Neural crest cell (in vitro differentiated cells): ENCODE measurements around the gene AP3B2. TPM values are rescaled to one million over a fixed set of nuclear protein-coding genes. Genes with fewer than 3 reads are reported as not detected.
A peak's percentile ranks its signal among the peaks of the same experiment; 100 is the strongest.
"Not testable (repeated sequence)": the region's sequence is repeated elsewhere in the genome, so short reads cannot be mapped to it uniquely, and the experiment has no call there.

ENCODE experiments used
- DNase-seq: peaks from one replicate; pipeline ENCODE4 v3.0.0; 2021; ENCODE audit warnings: low read depth, mixed read lengths, low spot score
- H3K27ac Mint-ChIP-seq: one replicate; pipeline ENCODE4 v1.8.0; 2021; ENCODE audit warnings: mild to moderate bottlenecking, mixed read lengths; ENCODE audit not compliant: unreplicated experiment
- H3K27me3 Mint-ChIP-seq: 2 replicates; pipeline ENCODE4 v1.8.0; 2021; ENCODE audit warnings: low read depth, mild to moderate bottlenecking, mixed read lengths
- H3K36me3 Mint-ChIP-seq: 2 replicates; pipeline ENCODE4 v1.8.0; 2021; ENCODE audit warnings: low read depth, mild to moderate bottlenecking, mixed read lengths
- H3K4me1 Mint-ChIP-seq: 2 replicates; pipeline ENCODE4 v1.8.0; 2021; ENCODE audit warnings: mixed read lengths
- H3K4me3 Mint-ChIP-seq: one replicate; pipeline ENCODE4 v1.8.0; 2021; ENCODE audit warnings: mild to moderate bottlenecking, mixed read lengths
- H3K9me3 Mint-ChIP-seq: 2 replicates; pipeline ENCODE4 v1.8.0; 2021; ENCODE audit warnings: mixed read lengths
- total RNA-seq: library from RNA; stranded (reverse); gene quantifications from 2 replicates; pipeline ENCODE4 v1.2.1, GENCODE V29; 2021
- TF ChIP-seq, protein P1 (sequence below): fragments of 200-600 bp; sonication (generic); conservative IDR thresholded peaks from 2 replicates; pipeline ENCODE4 v1.5.0; 2021; ENCODE audit warnings: antibody characterized with exemption, mild to moderate bottlenecking

The AP3B2 gene
- total RNA-seq, 1 donor from 2014 or later = 20.0 TPM

- peaks cover 6% of the 10 kb centered on the region for H3K4me1 Mint-ChIP-seq
- no peak for DNase-seq
- TF ChIP-seq, protein P1, sequence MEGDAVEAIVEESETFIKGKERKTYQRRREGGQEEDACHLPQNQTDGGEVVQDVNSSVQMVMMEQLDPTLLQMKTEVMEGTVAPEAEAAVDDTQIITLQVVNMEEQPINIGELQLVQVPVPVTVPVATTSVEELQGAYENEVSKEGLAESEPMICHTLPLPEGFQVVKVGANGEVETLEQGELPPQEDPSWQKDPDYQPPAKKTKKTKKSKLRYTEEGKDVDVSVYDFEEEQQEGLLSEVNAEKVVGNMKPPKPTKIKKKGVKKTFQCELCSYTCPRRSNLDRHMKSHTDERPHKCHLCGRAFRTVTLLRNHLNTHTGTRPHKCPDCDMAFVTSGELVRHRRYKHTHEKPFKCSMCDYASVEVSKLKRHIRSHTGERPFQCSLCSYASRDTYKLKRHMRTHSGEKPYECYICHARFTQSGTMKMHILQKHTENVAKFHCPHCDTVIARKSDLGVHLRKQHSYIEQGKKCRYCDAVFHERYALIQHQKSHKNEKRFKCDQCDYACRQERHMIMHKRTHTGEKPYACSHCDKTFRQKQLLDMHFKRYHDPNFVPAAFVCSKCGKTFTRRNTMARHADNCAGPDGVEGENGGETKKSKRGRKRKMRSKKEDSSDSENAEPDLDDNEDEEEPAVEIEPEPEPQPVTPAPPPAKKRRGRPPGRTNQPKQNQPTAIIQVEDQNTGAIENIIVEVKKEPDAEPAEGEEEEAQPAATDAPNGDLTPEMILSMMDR = no peak
- no peaks in the 10 kb centered on the region for H3K9me3 Mint-ChIP-seq
- peak overlapping the region; percentile 67 for H3K4me3 Mint-ChIP-seq
- H3K27ac Mint-ChIP-seq = no peak overlapping the region
- no peaks in the 10 kb centered on the region for H3K36me3 Mint-ChIP-seq
- H3K27me3 Mint-ChIP-seq = peaks cover 17% of the 10 kb centered on the region
These were observed 2.4 kb upstream of the AP3B2 start for GRCh38 chr15:82712036-82712435.

- peaks cover 14% of the 10 kb centered on the region for H3K27me3 Mint-ChIP-seq
- no peak overlapping the region for H3K27ac Mint-ChIP-seq
- peaks cover 6% of the 10 kb centered on the region for H3K4me1 Mint-ChIP-seq
These were observed 1.3 kb upstream of the AP3B2 start for GRCh38 chr15:82710926-82711490.

GRCh38 chr15:82710208-82710555 is 507 bp upstream of the AP3B2 start:
- Mint-ChIP-seq H3K4me3 (peak overlapping the region; percentile 88), H3K27ac (no peak overlapping the region), H3K27me3 (peaks cover 10% of the 10 kb centered on the region), H3K9me3 (no peaks in the 10 kb centered on the region), H3K4me1 (peaks cover 6% of the 10 kb centered on the region), H3K36me3 (no peaks in the 10 kb centered on the region)
- TF ChIP-seq, protein P1 = no peak
- DNase-seq = no peak

More at GRCh38 chr15:82710926-82711490, 1.3 kb upstream of the AP3B2 start:
- DNase-seq = no peak
- peak overlapping the region; percentile 88 for H3K4me3 Mint-ChIP-seq
- no peaks in the 10 kb centered on the region for H3K9me3 Mint-ChIP-seq
- no peaks in the 10 kb centered on the region for H3K36me3 Mint-ChIP-seq
- TF ChIP-seq, protein P1 = no peak

- H3K9me3 Mint-ChIP-seq = no peaks in the 10 kb centered on the region
- H3K27ac Mint-ChIP-seq = no peak overlapping the region
- H3K4me3 Mint-ChIP-seq = no peak overlapping the region
- peaks cover 5% of the 10 kb centered on the region for H3K4me1 Mint-ChIP-seq
- peaks cover 10% of the 10 kb centered on the region for H3K27me3 Mint-ChIP-seq
- no peaks in the 10 kb centered on the region for H3K36me3 Mint-ChIP-seq
- TF ChIP-seq, protein P1 = no peak
- no peak for DNase-seq
These were observed 624 bp downstream of the AP3B2 start for GRCh38 chr15:82709081-82709420.

DNA sequence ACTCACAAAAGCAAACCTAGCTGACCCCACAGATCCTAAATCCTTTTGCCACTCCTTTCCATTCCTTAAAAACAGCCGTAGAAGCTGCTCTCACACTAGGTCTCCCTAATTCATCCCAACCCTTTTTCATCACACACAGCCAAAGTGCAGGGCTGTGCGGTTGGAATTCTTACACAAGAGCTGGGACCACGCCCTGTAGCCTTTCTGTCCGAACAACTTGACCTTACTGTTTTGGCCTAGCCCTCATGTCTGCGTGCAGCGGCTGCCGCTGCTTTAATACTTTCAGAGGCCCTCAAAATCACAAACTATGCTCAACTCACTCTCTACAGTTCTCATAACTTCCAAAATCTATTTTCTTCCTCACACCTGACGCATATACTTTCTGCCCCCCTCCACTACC is 3.8 kb downstream of the AP3B2 start:
- not testable (repeated sequence) for H3K27me3 Mint-ChIP-seq, DNase-seq, H3K4me1 Mint-ChIP-seq, H3K27ac Mint-ChIP-seq, H3K9me3 Mint-ChIP-seq, H3K36me3 Mint-ChIP-seq, H3K4me3 Mint-ChIP-seq

DNA sequence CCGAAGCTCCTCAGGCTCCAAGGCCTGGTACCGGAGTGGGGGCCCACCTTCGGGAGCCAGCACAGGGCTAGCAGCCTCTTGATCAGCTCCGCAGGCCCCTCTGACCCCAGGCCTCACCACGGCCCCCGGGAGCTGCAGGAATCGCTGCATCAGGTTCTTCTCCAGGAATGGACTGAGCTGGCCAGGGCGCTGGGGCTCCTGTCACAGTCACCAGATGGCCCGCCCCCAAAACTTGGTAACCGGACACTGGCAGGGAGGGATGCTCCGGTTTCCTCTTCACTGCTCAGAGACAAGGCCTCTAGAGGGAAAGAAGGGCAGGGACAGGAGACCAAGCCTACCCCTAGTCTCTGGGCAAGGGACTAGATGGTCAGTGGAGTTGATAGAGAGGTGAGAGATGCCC is 9.9 kb downstream of the AP3B2 start:
- H3K4me1 Mint-ChIP-seq = no peaks in the 10 kb centered on the region
- no peaks in the 10 kb centered on the region for H3K9me3 Mint-ChIP-seq
- no peaks in the 10 kb centered on the region for H3K27me3 Mint-ChIP-seq
- H3K27ac Mint-ChIP-seq = no peak overlapping the region
- DNase-seq = no peak
- H3K36me3 Mint-ChIP-seq = no peaks in the 10 kb centered on the region
- no peak overlapping the region for H3K4me3 Mint-ChIP-seq
- TF ChIP-seq, protein P1 = no peak
